A673 (cell line): ENCODE data around the gene HDAC4. TPM values are rescaled to one million over a fixed set of nuclear protein-coding genes. Genes with fewer than 3 reads are reported as not detected.

Experiments used
- BruUV-seq: library from RNA; stranded (reverse); fragments of 400-500 nt; replicated peaks from 2 replicates; lab custom pipeline; 2021; lab: Mats Ljungman, UMichigan
- CTCF ChIA-PET: fragments of 300-600 bp; sonication (Branson Sonifier 250); formaldehyde crosslinking; loops from one replicate; lab custom pipeline; 2022; ENCODE audit warnings: antibody characterized with exemption; lab: Charles Lee
- POLR2A ChIA-PET: fragments of 300-600 bp; sonication (Branson Sonifier 250); formaldehyde crosslinking; loops from one replicate; lab custom pipeline; 2022; ENCODE audit warnings: antibody characterized with exemption; ENCODE audit not compliant: low non-redundant PET; lab: Charles Lee
- DNase-seq: peaks from one replicate; pipeline ENCODE4 v3.0.0-alpha.2; 2015; ENCODE audit warnings: low spot score
- H3K27ac ChIP-seq: fragments of 200-600 bp; sonication (generic); 2 replicates; pipeline ENCODE4 v1.5.1; 2016; ENCODE audit warnings: mixed run types, low read depth, mild to moderate bottlenecking, mixed read lengths, antibody characterized with exemption, low read length; ENCODE audit not compliant: poor library complexity, severe bottlenecking
- H3K27me3 ChIP-seq: fragments of 200-600 bp; sonication (generic); replicated peaks from 2 replicates; pipeline ENCODE4 v1.6.1; 2017; ENCODE audit warnings: mixed run types, low read depth, mild to moderate bottlenecking, mixed read lengths, antibody characterized with exemption, low read length; ENCODE audit not compliant: insufficient read depth, poor library complexity
- H3K36me3 ChIP-seq: fragments of 200-600 bp; sonication (generic); 2 replicates; pipeline ENCODE4 v1.6.1; 2016; ENCODE audit warnings: mixed run types, mild to moderate bottlenecking, mixed read lengths, antibody characterized with exemption, low read length; ENCODE audit not compliant: insufficient read depth, poor library complexity, severe bottlenecking
- H3K4me1 ChIP-seq: fragments of 200-600 bp; sonication (generic); 2 replicates; pipeline ENCODE4 v1.6.1; 2017; ENCODE audit warnings: mixed run types, mild to moderate bottlenecking, mixed read lengths, antibody characterized with exemption, low read length; ENCODE audit not compliant: insufficient read depth, poor library complexity, severe bottlenecking
- H3K4me3 ChIP-seq: fragments of 200-600 bp; sonication (generic); 2 replicates; pipeline ENCODE4 v1.5.1; 2016; ENCODE audit warnings: low read depth, mixed run types, mild to moderate bottlenecking, mixed read lengths, low read length; ENCODE audit not compliant: poor library complexity, severe bottlenecking
- H3K9me3 ChIP-seq: fragments of 200-600 bp; sonication (generic); 2 replicates; pipeline ENCODE4 v1.6.1; 2016; ENCODE audit warnings: mixed run types, low read depth, mild to moderate bottlenecking, mixed read lengths, antibody characterized with exemption, low read length; ENCODE audit not compliant: poor library complexity, severe bottlenecking
- CTCF ChIP-seq: fragments of 300-800, 200-600 bp; sonication (generic); conservative IDR thresholded peaks from 2 replicates; pipeline ENCODE4 v1.5.1; 2017; ENCODE audit warnings: low read depth, mild to moderate bottlenecking, antibody characterized with exemption, low read length, moderate library complexity, mixed read lengths
- EZH2 ChIP-seq: fragments of 200-600 bp; sonication (generic); IDR thresholded peaks from 2 replicates; pipeline ENCODE4 v1.6.1; 2017; ENCODE audit warnings: borderline replicate concordance, low read depth, mild to moderate bottlenecking, mixed read lengths, antibody characterized with exemption, low read length; ENCODE audit not compliant: poor library complexity, severe bottlenecking
- intact Hi-C: fragments of 100-400 bp; cut with micrococcal nuclease; formaldehyde crosslinking; loops from one replicate; pipeline ENCODE4 v1.10.0; 2022; ENCODE audit not compliant: unreplicated experiment
- total RNA-seq: library from RNA; stranded (reverse); gene quantifications from 2 replicates; pipeline ENCODE4 v1.2.3, GENCODE V29; 2021

Gene HDAC4
- total RNA-seq, 1 experiment from 2014 or later: 40.0 TPM

DNA sequence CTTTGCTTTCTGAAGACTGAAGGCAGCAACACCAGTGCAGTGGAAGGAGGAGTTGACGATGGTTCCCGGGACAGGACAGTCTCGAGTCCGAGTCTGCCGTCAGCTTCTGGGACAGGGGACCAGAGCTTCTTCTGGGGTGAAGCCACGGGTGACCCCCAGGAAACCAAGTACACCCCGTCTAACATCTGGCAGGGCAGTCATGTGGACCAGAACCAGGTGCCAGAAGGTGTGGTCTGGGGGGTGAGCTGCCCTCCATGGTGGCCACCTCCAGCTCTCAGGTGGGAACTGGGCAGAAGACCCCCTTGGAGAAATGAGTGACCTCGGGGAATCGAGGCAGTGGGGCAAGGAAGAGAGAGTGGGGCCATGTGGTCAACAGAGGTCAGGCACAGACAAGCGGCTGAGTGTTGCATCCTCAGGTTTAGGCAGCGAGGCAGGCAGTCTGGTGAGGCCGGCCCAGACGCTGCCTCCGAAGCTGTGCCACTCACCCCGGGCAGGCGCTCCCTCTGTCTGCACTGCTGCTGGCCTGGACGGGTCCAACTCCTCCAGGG is 204.3 kb downstream of the HDAC4 start:
- intact Hi-C loops: no loop called here
- no peaks in the 10 kb centered on the region for H3K9me3 ChIP-seq
- CTCF ChIA-PET: no interaction called here
- no peaks in the 10 kb centered on the region for H3K27me3 ChIP-seq
- no TSS peak for BruUV-seq
- H3K4me1 ChIP-seq: peaks cover 16% of the 10 kb centered on the region
- no peak for DNase-seq
- no peak overlapping the region for H3K4me3 ChIP-seq
- no peak overlapping the region for H3K27ac ChIP-seq
- H3K36me3 ChIP-seq: no peaks in the 10 kb centered on the region
- POLR2A ChIA-PET: no interaction called here
- no peak for TF ChIP-seq CTCF
- TF ChIP-seq EZH2: no peak

DNA sequence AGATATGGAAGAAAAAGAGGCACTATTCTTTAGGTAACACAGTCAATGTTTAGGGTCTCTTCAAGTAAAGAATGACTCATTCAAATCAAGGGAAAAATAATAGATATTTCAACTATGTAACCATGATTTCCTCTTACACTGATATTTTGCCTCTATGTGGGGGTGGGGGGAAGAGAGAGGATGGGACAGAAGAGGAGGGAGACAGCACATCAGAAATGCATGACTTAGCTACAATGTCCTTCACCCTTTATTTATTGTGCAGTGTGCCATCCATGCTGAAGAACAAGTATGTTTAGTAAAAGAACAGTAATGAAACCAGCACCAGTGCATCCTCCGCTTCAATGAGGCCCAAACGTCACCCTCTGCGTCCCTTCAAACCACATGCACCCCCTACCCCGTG is 204.8 kb downstream of the HDAC4 start:
- H3K4me1 ChIP-seq: peaks cover 16% of the 10 kb centered on the region
- no peaks in the 10 kb centered on the region for H3K27me3 ChIP-seq
- intact Hi-C loops: no loop called here
- ChIA-PET CTCF (no interaction called here), POLR2A (no interaction called here)
- no peaks in the 10 kb centered on the region for H3K9me3 ChIP-seq
- TF ChIP-seq CTCF (no peak), EZH2 (no peak)
- H3K27ac ChIP-seq: no peak overlapping the region
- H3K36me3 ChIP-seq: no peaks in the 10 kb centered on the region
- H3K4me3 ChIP-seq: no peak overlapping the region
- no TSS peak for BruUV-seq
- no peak for DNase-seq

- H3K9me3 ChIP-seq: no peaks in the 10 kb centered on the region
- no peak for DNase-seq
- no TSS peak for BruUV-seq
- ChIA-PET POLR2A (no interaction called here), CTCF (no interaction called here)
- intact Hi-C loops: no loop called here
- no peaks in the 10 kb centered on the region for H3K27me3 ChIP-seq
- no peak overlapping the region for H3K27ac ChIP-seq
- TF ChIP-seq EZH2 (no peak), CTCF (no peak)
- peaks cover 16% of the 10 kb centered on the region for H3K4me1 ChIP-seq
- no peaks in the 10 kb centered on the region for H3K36me3 ChIP-seq
- no peak overlapping the region for H3K4me3 ChIP-seq
Measured at GRCh38 chr2:239195318-239195871, 205.4 kb downstream of the HDAC4 start.
